Activated CD8-positive, alpha-beta memory T cell treated with anti-CD3 and anti-CD28 coated beads, Interleukin-2, amount 50 U/mL, for 1 hour (primary cell): ENCODE measurements around the gene NAA25.
"Not testable (repeated sequence)": the region's sequence is repeated elsewhere in the genome, so short reads cannot be mapped to it uniquely, and the experiment has no call there.

ENCODE experiments used
- DNase-seq: peaks from one replicate; pipeline ENCODE4 v3.0.0-alpha.2; 2020; ENCODE audit errors: extremely low read depth

Gene NAA25

GRCh38 chr12:112061137-112061536 is 47.4 kb downstream of the NAA25 start:
- DNase-seq: no peak

GRCh38 chr12:112049351-112049750 is 59.2 kb downstream of the NAA25 start:
- no peak for DNase-seq

GRCh38 chr12:112046003-112046402 is 62.6 kb downstream of the NAA25 start:
- no peak for DNase-seq

- DNase-seq: not testable (repeated sequence)
Measured at GRCh38 chr12:112036614-112037013, 72.0 kb downstream of the NAA25 start.

GRCh38 chr12:112035219-112035785 is 73.3 kb downstream of the NAA25 start:
- DNase-seq: no peak

- DNase-seq: no peak
Measured at GRCh38 chr12:112032292-112032691, 76.3 kb downstream of the NAA25 start.

GRCh38 chr12:112031472-112031871 is 77.1 kb downstream of the NAA25 start:
- DNase-seq: no peak

- no peak for DNase-seq
Measured at GRCh38 chr12:112029301-112029700, 79.3 kb downstream of the NAA25 start.

GRCh38 chr12:112025808-112026375 is 82.7 kb downstream of the NAA25 start:
- no peak for DNase-seq

GRCh38 chr12:112023759-112024396 is 84.7 kb downstream of the NAA25 start:
- DNase-seq: no peak

GRCh38 chr12:112022241-112023016 is 86.2 kb downstream of the NAA25 start:
- no peak for DNase-seq

GRCh38 chr12:112020947-112021457 is 87.6 kb downstream of the NAA25 start:
- no peak for DNase-seq

- no peak for DNase-seq
Measured at GRCh38 chr12:112018571-112019237, 89.9 kb downstream of the NAA25 start.

GRCh38 chr12:112017041-112017440 is 91.5 kb downstream of the NAA25 start:
- DNase-seq: no peak

- no peak for DNase-seq
Measured at GRCh38 chr12:112015938-112016337, 92.6 kb downstream of the NAA25 start.

GRCh38 chr12:112013601-112014402 is 94.8 kb downstream of the NAA25 start:
- no peak for DNase-seq

GRCh38 chr12:112012775-112013600 is 95.6 kb downstream of the NAA25 start, which contains the start of the genes ERP29 and TMEM116:
Gene ERP29 (plus strand): TSS chr12:112013426. CDS start chr12:112013466, 40 bp downstream.
Gene TMEM116 (minus strand): TSS chr12:112013165. CDS start chr12:112005270, 7,895 bp downstream.
- peak; percentile 99 for DNase-seq

- DNase-seq: no peak
Measured at GRCh38 chr12:112011685-112012084, 96.9 kb downstream of the NAA25 start.

GRCh38 chr12:112010415-112011344 is 97.9 kb downstream of the NAA25 start:
- no peak for DNase-seq
